HCT116 (cell line): ENCODE data around the gene AGPAT3. TPM values are rescaled to one million over a fixed set of nuclear protein-coding genes. Genes with fewer than 3 reads are reported as not detected.

Experiments used
- ATAC-seq: fragments of 200-7000 bp; cut with Tn5 transposase; 2 replicates; pipeline ENCODE4 v1.9.1; 2020; ENCODE audit warnings: mild to moderate bottlenecking, moderate library complexity
- BruUV-seq: library from RNA; stranded (reverse); fragments of 400-500 nt; replicated peaks from 2 replicates; lab custom pipeline; 2021; lab: Mats Ljungman, UMichigan
- CTCF ChIA-PET: fragments of 300-600 bp; sonication (Branson Sonifier 250); formaldehyde crosslinking; loops from one replicate; lab custom pipeline; 2021; ENCODE audit warnings: antibody characterized with exemption; lab: Charles Lee
- POLR2A ChIA-PET: fragments of 300-600, 350-600 bp; sonication (Branson Sonifier 250); formaldehyde crosslinking; loops from one replicate; lab custom pipeline; 2021; ENCODE audit warnings: antibody characterized with exemption; lab: Charles Lee
- RAD21 ChIA-PET, 2 experiments: fragments of 300-600 bp; sonication (Branson Sonifier 250); formaldehyde crosslinking; loops; one replicate each; lab custom pipeline; 2023; ENCODE audit warnings: low total read pairs in 2 of 2; ENCODE audit not compliant: uncharacterized antibody in 2 of 2, unreplicated experiment in 2 of 2, low non-redundant PET in 1 of 2; lab: Charles Lee
- DNase-seq: peaks from one replicate; pipeline ENCODE4 v3.0.0-alpha.2; 2010; ENCODE audit warnings: low read depth, low spot score
- H2AFZ ChIP-seq: fragments of 200-600 bp; shearing (Covaris generic), sonication (generic); 2 replicates; pipeline ENCODE4 v1.6.1; 2017; ENCODE audit warnings: low read depth, mixed run types, mixed read lengths, antibody characterized with exemption, low read length; ENCODE audit not compliant: poor library complexity, severe bottlenecking
- H3K27ac ChIP-seq: 2 replicates; pipeline ENCODE4 v1.5.1; 2012; ENCODE audit warnings: low read depth, low read length
- H3K27me3 ChIP-seq: fragments of 200-600 bp; sonication (generic); 2 replicates; pipeline ENCODE4 v1.6.1; 2016; ENCODE audit warnings: mixed run types, low read length, mixed read lengths; ENCODE audit not compliant: insufficient read depth
- H3K36me3 ChIP-seq, 2 experiments: fragments of 200-500 bp in 1 of 2; fragments of 200-600 bp in 1 of 2; sonication (Bioruptor generic) in 1 of 2; sonication (generic) in 1 of 2; 2 replicates each; pipeline versions ENCODE4 v1.5.1 to v1.6.1; 2014 to 2016; ENCODE audit warnings: low read length in 2 of 2, inconsistent platforms in 1 of 2, mixed read lengths in 1 of 2, mixed run types in 1 of 2; ENCODE audit not compliant: insufficient read depth in 2 of 2, control insufficient read depth in 1 of 2
- H3K4me1 ChIP-seq, 2 experiments: fragments of 200-600 bp in 1 of 2; sonication (generic) in 1 of 2; 2 replicates each; pipeline versions ENCODE4 v1.5.1 to v1.6.1; 2012 to 2017; ENCODE audit warnings: low read length in 2 of 2, inconsistent platforms in 1 of 2, mild to moderate bottlenecking in 1 of 2, mixed read lengths in 1 of 2, mixed run types in 1 of 2, moderate library complexity in 1 of 2; ENCODE audit not compliant: insufficient read depth in 2 of 2, control insufficient read depth in 1 of 2
- H3K4me2 ChIP-seq: fragments of 200-600 bp; sonication (generic); 2 replicates; pipeline ENCODE4 v1.6.1; 2017; ENCODE audit warnings: mixed run types, low read length, mixed read lengths
- H3K4me3 ChIP-seq, 2 experiments: fragments of 200-600 bp in 1 of 2; sonication (generic) in 1 of 2; replicated peaks in 1 of 2; 2 replicates each; pipeline ENCODE4 v1.5.1; 2011 to 2016; ENCODE audit warnings: low read length in 2 of 2, control low read depth in 1 of 2, low read depth in 1 of 2, mild to moderate bottlenecking in 1 of 2, mixed read lengths in 1 of 2, mixed run types in 1 of 2
- H3K79me2 ChIP-seq: fragments of 200-600 bp; sonication (generic); 2 replicates; pipeline ENCODE4 v1.6.1; 2017; ENCODE audit warnings: mild to moderate bottlenecking, mixed run types, low read length, moderate library complexity, mixed read lengths; ENCODE audit not compliant: insufficient read depth
- H3K9ac ChIP-seq: fragments of 200-600 bp; sonication (generic); 2 replicates; pipeline ENCODE4 v1.6.1; 2016; ENCODE audit warnings: low read length, mixed read lengths
- H3K9me2 ChIP-seq: fragments of 200-600 bp; sonication (generic), shearing (Covaris generic); 2 replicates; pipeline ENCODE4 v1.6.1; 2017; ENCODE audit warnings: mixed run types, mild to moderate bottlenecking, moderate library complexity; ENCODE audit not compliant: insufficient read depth
- H3K9me3 ChIP-seq, 2 experiments: fragments of 200-500 bp in 1 of 2; fragments of 200-600 bp in 1 of 2; sonication (Bioruptor generic) in 1 of 2; sonication (generic) in 1 of 2; 2 replicates each; pipeline ENCODE4 v1.6.1; 2014 to 2017; ENCODE audit warnings: low read length in 2 of 2, mixed read lengths in 2 of 2, inconsistent platforms in 1 of 2, low read depth in 1 of 2, mild to moderate bottlenecking in 1 of 2, mixed run types in 1 of 2, moderate library complexity in 1 of 2; ENCODE audit not compliant: control insufficient read depth in 1 of 2, insufficient read depth in 1 of 2
- H4K20me1 ChIP-seq: fragments of 200-600 bp; sonication (generic), shearing (Covaris generic); 2 replicates; pipeline ENCODE4 v1.6.1; 2017; ENCODE audit warnings: mixed run types, mild to moderate bottlenecking, moderate library complexity; ENCODE audit not compliant: insufficient read depth
- CBX3 ChIP-seq: IDR thresholded peaks from 2 replicates; pipeline ENCODE4 v1.6.1; 2012; ENCODE audit warnings: low read depth
- CTCF ChIP-seq, 3 experiments: fragments of 200-600 bp in 1 of 3; sonication (generic) in 1 of 3; IDR thresholded peaks in 2 of 3; conservative IDR thresholded peaks in 1 of 3; 2 replicates each; pipeline ENCODE4 v1.5.1; 2012 to 2017; ENCODE audit warnings: low read depth in 2 of 3, low read length in 2 of 3, antibody characterized with exemption in 1 of 3, borderline replicate concordance in 1 of 3, control low read depth in 1 of 3, mild to moderate bottlenecking in 1 of 3, mixed read lengths in 1 of 3, mixed run types in 1 of 3, moderate library complexity in 1 of 3; ENCODE audit not compliant: insufficient read depth in 1 of 3
- ELF1 ChIP-seq: IDR thresholded peaks from 2 replicates; pipeline ENCODE4 v1.6.1; 2012; ENCODE audit warnings: low read depth, borderline replicate concordance
- EZH2 ChIP-seq: fragments of 200-600 bp; sonication (generic); IDR thresholded peaks from 2 replicates; pipeline ENCODE4 v1.6.1; 2017; ENCODE audit warnings: antibody characterized with exemption, mixed run types
- FOSL1 ChIP-seq: IDR thresholded peaks from 2 replicates; pipeline ENCODE4 v1.6.1; 2012; ENCODE audit warnings: low read depth
- MAX ChIP-seq: IDR thresholded peaks from 2 replicates; pipeline ENCODE4 v1.6.1; 2012
- POLR2A ChIP-seq: IDR thresholded peaks from 2 replicates; pipeline ENCODE4 v1.7.0; 2011; ENCODE audit warnings: borderline replicate concordance; ENCODE audit not compliant: insufficient read depth, insufficient read length; ENCODE audit errors: extremely low read depth
- REST ChIP-seq: IDR thresholded peaks from 2 replicates; pipeline ENCODE4 v1.6.1; 2012; ENCODE audit warnings: low read depth
- SIN3A ChIP-seq: IDR thresholded peaks from 2 replicates; pipeline ENCODE4 v1.6.1; 2012; ENCODE audit warnings: low read depth
- SP1 ChIP-seq: IDR thresholded peaks from 2 replicates; pipeline ENCODE4 v1.6.1; 2012; ENCODE audit warnings: low read depth
- TCF7L2 ChIP-seq: IDR thresholded peaks from 2 replicates; pipeline ENCODE4 v1.7.0; 2011; ENCODE audit warnings: borderline replicate concordance, inconsistent platforms; ENCODE audit not compliant: insufficient read depth, insufficient read length; ENCODE audit errors: extremely low read depth
- YY1 ChIP-seq: IDR thresholded peaks from 2 replicates; pipeline ENCODE4 v1.6.1; 2011; ENCODE audit warnings: low read length, low read depth, moderate library complexity, mild to moderate bottlenecking; ENCODE audit not compliant: insufficient replicate concordance; ENCODE audit errors: extremely low read depth
- ZFX ChIP-seq: fragments of 450-650 bp; IDR thresholded peaks from 2 replicates; pipeline ENCODE4 v1.6.1; 2017
- intact Hi-C: fragments of 100-400 bp; cut with micrococcal nuclease; formaldehyde crosslinking; loops from 2 replicates; pipeline ENCODE4 v1.10.0; 2022
- total RNA-seq: library from RNA; stranded (reverse); gene quantifications from one replicate; pipeline ENCODE4 v1.2.1, GENCODE V29; 2021; ENCODE audit not compliant: unreplicated experiment

The AGPAT3 gene
- total RNA-seq, 1 experiment from 2014 or later, result 54.1 TPM

- ATAC-seq, result no peak
- Histone ChIP-seq H3K9ac (no peak overlapping the region), H3K79me2 (no peaks in the 10 kb centered on the region), H3K27me3 (no peaks in the 10 kb centered on the region), H3K9me3 (no peaks in the 10 kb centered on the region), H3K27ac (no peak overlapping the region), H3K4me1 (no peaks in the 10 kb centered on the region), H4K20me1 (no peaks in the 10 kb centered on the region), H2AFZ (no peak overlapping the region), H3K4me2 (no peak overlapping the region), H3K4me3 (no peak overlapping the region), H3K36me3 (no peaks in the 10 kb centered on the region), H3K9me2 (no peaks in the 10 kb centered on the region)
- POLR2A ChIA-PET, result no interaction called here
- intact Hi-C loops, result no loop called here
- RAD21 ChIA-PET, result no interaction called here
- CTCF ChIA-PET, result no interaction called here
- no peak for DNase-seq
- no peak for TF ChIP-seq ZFX
- TF ChIP-seq POLR2A, result no peak
- TF ChIP-seq REST, result no peak
- no peak for TF ChIP-seq MAX
- no peak for TF ChIP-seq SP1
- TF ChIP-seq EZH2, result no peak
- TF ChIP-seq CBX3, result no peak
- TF ChIP-seq TCF7L2, result no peak
- TF ChIP-seq FOSL1, result no peak
- TF ChIP-seq SIN3A, result no peak
- TF ChIP-seq ELF1, result no peak
- TF ChIP-seq YY1, result no peak
- no peak for TF ChIP-seq CTCF (IDR thresholded peaks at IDR 0.05 in 2 of 3, conservative IDR thresholded peaks at IDR 0.05 in 1 of 3; ENCODE audit: borderline replicate concordance in 1 of 3, insufficient read depth in 1 of 3, low read depth in 2 of 3, low read length in 2 of 3)
- BruUV-seq, result no TSS peak
These were observed 30.0 kb upstream of the AGPAT3 start for GRCh38 chr21:43835050-43835449.
